IPS-20b (cell line): ENCODE measurements around the gene RERE.

Experiments used
- H3K27ac ChIP-seq: one replicate; pipeline ENCODE4 v1.5.1; 2013; ENCODE audit warnings: low read length
- H3K27me3 ChIP-seq: 2 replicates; pipeline ENCODE4 v1.6.1; 2013; ENCODE audit warnings: mild to moderate bottlenecking, low read length, inconsistent platforms; ENCODE audit not compliant: insufficient read depth
- H3K36me3 ChIP-seq: 2 replicates; pipeline ENCODE4 v1.6.1; 2013; ENCODE audit warnings: low read depth, mild to moderate bottlenecking, inconsistent platforms, low read length, moderate library complexity; ENCODE audit not compliant: insufficient read depth
- H3K4me1 ChIP-seq: 2 replicates; pipeline ENCODE4 v1.6.1; 2013; ENCODE audit warnings: mild to moderate bottlenecking, control low read depth, inconsistent platforms, low read length, moderate library complexity; ENCODE audit not compliant: insufficient read depth
- H3K4me3 ChIP-seq: 2 replicates; pipeline ENCODE4 v1.5.1; 2013; ENCODE audit warnings: mild to moderate bottlenecking, low read length, inconsistent platforms
- H3K9ac ChIP-seq: 2 replicates; pipeline ENCODE4 v1.6.1; 2013; ENCODE audit warnings: low read depth, mild to moderate bottlenecking, inconsistent platforms, low read length, moderate library complexity
- H3K9me3 ChIP-seq: 2 replicates; pipeline ENCODE4 v1.6.1; 2013; ENCODE audit warnings: mild to moderate bottlenecking, low read depth, low read length, inconsistent platforms; ENCODE audit not compliant: insufficient read depth

The RERE gene

DNA sequence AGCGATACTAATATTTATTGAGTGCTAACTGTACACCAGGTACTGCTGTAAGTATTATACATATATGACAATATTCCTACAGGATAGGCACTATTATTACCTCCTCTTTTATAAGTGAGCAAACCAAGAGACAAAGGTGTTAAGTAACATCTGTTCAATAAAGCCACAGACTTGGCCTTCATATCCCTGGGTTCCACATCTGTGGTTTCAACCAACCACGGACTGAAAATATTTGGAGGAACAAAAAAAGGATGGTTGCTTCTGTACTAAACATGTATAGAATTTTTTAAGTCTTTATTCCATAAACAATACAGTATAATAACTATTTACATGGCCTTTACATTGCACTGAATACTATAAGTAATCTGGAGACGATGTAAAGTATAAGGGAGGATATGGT lies 95.1 kb downstream of the RERE start:
- Histone ChIP-seq H3K36me3 (no peaks in the 10 kb centered on the region), H3K9ac (no peak overlapping the region), H3K4me3 (no peak overlapping the region), H3K27me3 (no peaks in the 10 kb centered on the region), H3K9me3 (no peaks in the 10 kb centered on the region), H3K4me1 (peaks cover 13% of the 10 kb centered on the region; the same call in 1 of the 2 replicates), H3K27ac (no peak overlapping the region)

GRCh38 chr1:8721679-8722324 lies 95.6 kb downstream of the RERE start:
- Histone ChIP-seq H3K27me3 (no peaks in the 10 kb centered on the region), H3K27ac (no peak overlapping the region), H3K4me3 (no peak overlapping the region), H3K9me3 (no peaks in the 10 kb centered on the region), H3K4me1 (peaks cover 13% of the 10 kb centered on the region; the same call in 1 of the 2 replicates), H3K9ac (no peak overlapping the region), H3K36me3 (no peaks in the 10 kb centered on the region)

- no peak overlapping the region for H3K4me3 ChIP-seq
- H3K9ac ChIP-seq = no peak overlapping the region
- no peaks in the 10 kb centered on the region for H3K9me3 ChIP-seq
- no peak overlapping the region for H3K27ac ChIP-seq
- peaks cover 13% of the 10 kb centered on the region; the same call in 1 of the 2 replicates for H3K4me1 ChIP-seq
- H3K27me3 ChIP-seq = no peaks in the 10 kb centered on the region
- no peaks in the 10 kb centered on the region for H3K36me3 ChIP-seq
Measured at GRCh38 chr1:8720347-8720746, 97.1 kb downstream of the RERE start.

DNA sequence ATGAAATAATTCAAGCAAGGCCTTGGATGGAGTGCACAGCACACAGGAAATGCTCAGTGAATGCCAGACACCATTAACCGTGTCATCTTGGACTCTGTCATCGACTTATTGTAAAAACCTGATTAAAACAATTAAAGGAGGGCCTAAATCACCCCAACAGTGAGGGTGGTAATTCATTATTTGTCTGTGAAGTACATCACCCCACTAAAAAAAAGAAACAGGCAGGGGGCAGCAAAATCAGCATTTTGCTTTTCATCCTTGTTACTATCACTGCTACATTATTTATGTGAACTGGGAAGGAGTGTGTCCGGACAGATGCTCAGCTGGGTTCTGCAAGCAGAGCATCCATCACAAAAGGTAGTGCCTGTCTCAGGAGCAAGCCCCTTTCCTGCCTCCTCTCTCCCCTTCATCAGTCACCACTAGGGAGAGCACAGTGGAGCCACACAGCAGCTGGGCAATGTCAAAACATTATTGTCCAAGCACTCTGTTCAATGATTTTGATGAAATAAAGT lies 98.5 kb downstream of the RERE start:
- H3K27ac ChIP-seq = no peak overlapping the region
- no peaks in the 10 kb centered on the region for H3K27me3 ChIP-seq
- peaks cover 13% of the 10 kb centered on the region; the same call in 1 of the 2 replicates for H3K4me1 ChIP-seq
- H3K4me3 ChIP-seq = no peak overlapping the region
- H3K9ac ChIP-seq = no peak overlapping the region
- no peaks in the 10 kb centered on the region for H3K9me3 ChIP-seq
- H3K36me3 ChIP-seq = no peaks in the 10 kb centered on the region

- no peak overlapping the region for H3K4me3 ChIP-seq
- no peaks in the 10 kb centered on the region for H3K27me3 ChIP-seq
- no peaks in the 10 kb centered on the region for H3K9me3 ChIP-seq
- no peak overlapping the region for H3K27ac ChIP-seq
- peaks cover 23% of the 10 kb centered on the region; the same call in 1 of the 2 replicates for H3K4me1 ChIP-seq
- no peak overlapping the region for H3K9ac ChIP-seq
- no peaks in the 10 kb centered on the region for H3K36me3 ChIP-seq
Measured at GRCh38 chr1:8717148-8717547, 100.3 kb downstream of the RERE start.

DNA sequence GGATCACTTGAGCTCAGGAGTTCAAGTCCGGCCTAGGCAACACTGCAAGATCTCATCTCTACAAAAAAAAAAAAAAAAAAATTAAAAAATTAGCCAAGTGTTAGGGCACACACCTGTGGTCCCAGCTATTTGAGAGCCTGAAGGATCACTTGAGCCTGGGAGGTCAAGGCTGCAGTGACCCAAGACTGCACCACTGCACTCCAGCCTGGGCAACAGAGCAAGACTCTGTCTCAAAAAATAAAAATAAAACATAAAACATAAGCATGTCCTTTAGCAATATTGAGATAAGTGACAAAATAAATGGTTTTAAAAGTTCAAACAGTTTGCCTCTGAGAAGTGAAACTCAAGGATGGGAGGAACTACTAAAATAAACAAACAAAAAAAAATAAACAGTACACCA lies 101.2 kb downstream of the RERE start:
- no peak overlapping the region for H3K4me3 ChIP-seq
- no peaks in the 10 kb centered on the region for H3K9me3 ChIP-seq
- no peak overlapping the region for H3K27ac ChIP-seq
- no peaks in the 10 kb centered on the region for H3K36me3 ChIP-seq
- peaks cover 32% of the 10 kb centered on the region; the same call in 1 of the 2 replicates for H3K4me1 ChIP-seq
- no peak overlapping the region for H3K9ac ChIP-seq
- no peaks in the 10 kb centered on the region for H3K27me3 ChIP-seq

DNA sequence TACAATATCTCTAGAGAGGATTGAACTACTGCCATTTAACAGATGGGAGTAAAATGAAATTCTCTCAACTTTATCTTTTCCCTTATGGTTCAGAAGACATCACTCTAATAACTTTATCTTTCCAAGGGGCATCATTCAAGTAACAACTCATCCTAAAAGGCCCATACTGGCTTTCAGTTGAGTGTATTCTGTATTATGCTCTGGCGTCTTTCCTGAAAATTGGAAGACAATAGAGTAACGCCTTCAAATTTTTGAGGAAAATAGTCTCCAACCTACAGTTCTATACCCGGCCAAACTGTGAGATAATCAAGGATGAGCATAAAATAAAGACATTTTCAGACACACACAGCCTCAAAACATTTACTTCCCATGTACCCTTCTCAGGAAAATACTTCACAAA lies 103.3 kb downstream of the RERE start:
- Histone ChIP-seq H3K4me1 (peaks cover 34% of the 10 kb centered on the region), H3K9me3 (no peaks in the 10 kb centered on the region), H3K36me3 (no peaks in the 10 kb centered on the region), H3K27me3 (no peaks in the 10 kb centered on the region), H3K27ac (no peak overlapping the region), H3K4me3 (no peak overlapping the region), H3K9ac (no peak overlapping the region)

- peak overlapping the region; percentile 35; the same call in 1 of the 2 replicates for H3K4me3 ChIP-seq
- H3K27ac ChIP-seq = peak overlapping the region; percentile 9
Measured at GRCh38 chr1:8712413-8713231, 104.8 kb downstream of the RERE start.

DNA sequence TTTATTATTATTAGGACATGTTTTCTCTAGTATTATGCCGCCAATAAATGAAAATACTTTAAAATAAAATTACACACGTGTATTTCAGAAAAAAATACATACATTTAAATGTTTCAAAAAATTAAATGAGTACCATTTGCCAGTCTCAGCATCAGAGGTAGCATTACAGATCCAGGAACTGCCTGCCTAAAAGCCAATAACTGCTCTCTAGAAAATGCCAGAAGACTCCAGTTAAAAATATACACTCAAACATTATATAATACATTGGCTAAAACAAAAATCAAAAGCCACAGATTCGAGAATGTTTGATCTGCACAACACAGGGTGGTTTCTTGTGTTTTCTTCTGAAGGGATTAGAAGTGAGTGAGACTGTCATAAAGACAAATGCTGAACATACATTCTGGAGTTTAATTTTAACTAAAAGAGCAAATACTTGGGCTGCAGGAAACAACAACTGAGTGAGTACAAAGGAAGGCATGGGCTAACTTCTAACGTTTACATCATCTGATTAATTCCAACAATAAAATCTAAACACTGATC lies 105.5 kb downstream of the RERE start:
- Histone ChIP-seq H3K27me3 (no peaks in the 10 kb centered on the region), H3K36me3 (no peaks in the 10 kb centered on the region), H3K4me1 (peaks cover 33% of the 10 kb centered on the region), H3K4me3 (peak overlapping the region; percentile 35; the same call in 1 of the 2 replicates), H3K9me3 (no peaks in the 10 kb centered on the region), H3K9ac (peak overlapping the region; percentile 50; the same call in 1 of the 2 replicates), H3K27ac (peak overlapping the region; percentile 9)

More at GRCh38 chr1:8712413-8713231, 104.8 kb downstream of the RERE start:
- H3K4me1 ChIP-seq = peaks cover 27% of the 10 kb centered on the region
- no peaks in the 10 kb centered on the region for H3K9me3 ChIP-seq
- H3K9ac ChIP-seq = peak overlapping the region; percentile 50; the same call in 1 of the 2 replicates
- no peaks in the 10 kb centered on the region for H3K36me3 ChIP-seq
- H3K27me3 ChIP-seq = no peaks in the 10 kb centered on the region

DNA sequence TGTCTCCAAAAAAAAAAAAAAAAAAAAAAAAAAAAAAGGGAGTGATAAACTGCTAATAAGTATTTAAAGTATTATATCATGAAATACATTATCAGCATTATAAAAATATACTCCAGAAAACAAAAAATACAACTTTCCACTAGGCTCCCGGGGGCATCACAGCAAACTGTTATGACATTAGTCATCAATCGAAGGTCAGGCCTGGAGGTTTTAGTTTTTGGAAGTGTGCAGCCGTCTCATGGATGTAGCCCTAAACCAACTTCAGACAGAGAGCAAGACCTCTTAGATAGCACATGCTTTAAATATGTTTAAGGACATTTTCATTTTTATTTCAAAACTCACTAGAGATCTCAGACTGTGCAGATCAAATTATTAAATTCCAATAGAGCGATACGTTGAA lies 106.3 kb downstream of the RERE start:
- Histone ChIP-seq H3K4me3 (no peak overlapping the region), H3K9me3 (no peaks in the 10 kb centered on the region), H3K27me3 (no peaks in the 10 kb centered on the region), H3K27ac (no peak overlapping the region), H3K4me1 (peaks cover 33% of the 10 kb centered on the region), H3K9ac (peak overlapping the region; percentile 30; the same call in 1 of the 2 replicates), H3K36me3 (no peaks in the 10 kb centered on the region)

- H3K27ac ChIP-seq = no peak overlapping the region
- H3K9ac ChIP-seq = no peak overlapping the region
- no peak overlapping the region for H3K4me3 ChIP-seq
- no peaks in the 10 kb centered on the region for H3K36me3 ChIP-seq
- peaks cover 53% of the 10 kb centered on the region for H3K4me1 ChIP-seq
- H3K27me3 ChIP-seq = no peaks in the 10 kb centered on the region
- no peaks in the 10 kb centered on the region for H3K9me3 ChIP-seq
Measured at GRCh38 chr1:8708259-8708658, 109.2 kb downstream of the RERE start.
